HG02678 (cell line): ENCODE measurements around the gene NAP1L2.
"Not testable (repeated sequence)": the region's sequence is repeated elsewhere in the genome, so short reads cannot be mapped to it uniquely, and the experiment has no call there.

Source experiments
- ATAC-seq: cut with Tn5 transposase; IDR thresholded peaks from one replicate; pipeline ENCODE4 v1.9.1; 2021; ENCODE audit warnings: mild to moderate bottlenecking, moderate library complexity; ENCODE audit not compliant: unreplicated experiment

NAP1L2 gene

DNA sequence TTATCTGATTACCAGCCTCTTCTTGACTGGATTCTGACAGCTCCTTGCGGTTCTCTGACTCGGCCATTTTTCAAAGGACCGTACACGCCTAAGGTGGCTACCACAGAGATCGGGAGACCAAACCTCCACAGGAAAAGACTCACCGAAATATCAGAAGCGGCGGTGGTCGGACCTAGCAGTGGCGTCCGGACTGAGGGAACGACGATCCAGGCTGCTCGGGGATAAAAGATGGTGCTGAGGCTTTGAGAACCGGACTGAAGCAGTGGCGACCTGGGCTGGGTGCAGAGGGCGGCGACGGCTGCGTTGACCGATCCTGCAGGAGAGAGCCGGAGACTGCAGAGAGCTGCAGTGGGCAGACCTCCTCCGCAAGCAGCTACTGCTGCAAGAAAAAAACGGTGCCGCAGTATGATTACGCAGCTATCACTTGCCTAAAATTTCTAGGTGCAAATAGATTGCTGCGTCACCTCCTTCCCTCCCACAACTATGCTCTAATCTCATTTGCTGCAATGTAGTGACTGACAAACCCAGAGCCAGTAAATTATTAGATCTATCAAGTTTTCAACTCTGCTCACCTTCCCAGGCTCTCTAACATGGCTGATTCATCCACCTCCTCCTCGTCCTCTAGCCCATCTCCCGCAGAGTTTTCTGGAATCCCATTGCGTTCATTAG, at the start of gene NAP1L2:
TSS of gene NAP1L2 (minus strand) at position 426 of the 669 bp plus-strand sequence. CDS start at position 67, 359 bp downstream.
- ATAC-seq, result peak; percentile 93

DNA sequence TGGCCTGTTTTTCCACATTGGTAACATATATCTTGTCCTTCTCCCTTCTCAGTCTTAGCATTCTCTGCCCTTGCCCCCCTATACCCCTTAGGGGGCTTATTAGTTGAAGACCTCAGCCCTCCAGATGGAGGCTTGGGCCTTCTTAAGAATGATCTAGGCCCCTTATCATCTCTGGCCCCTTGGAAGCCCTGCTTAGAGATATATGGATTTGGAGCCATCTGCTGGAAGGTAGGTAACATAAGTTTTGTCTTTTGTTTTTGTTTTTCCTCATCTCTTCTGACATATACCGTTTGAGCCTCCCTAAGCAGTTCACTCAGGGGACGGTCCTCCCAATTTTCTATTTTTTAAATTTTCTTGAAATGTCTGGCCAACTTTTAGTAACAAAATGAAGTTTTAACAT, 48.3 kb upstream of the NAP1L2 start:
- ATAC-seq, result no peak

- ATAC-seq, result no peak
Measured at GRCh38 chrX:73239242-73239641, 24.6 kb upstream of the NAP1L2 start.

- ATAC-seq, result no peak
Measured at GRCh38 chrX:73217621-73218020, 3.0 kb upstream of the NAP1L2 start.

DNA sequence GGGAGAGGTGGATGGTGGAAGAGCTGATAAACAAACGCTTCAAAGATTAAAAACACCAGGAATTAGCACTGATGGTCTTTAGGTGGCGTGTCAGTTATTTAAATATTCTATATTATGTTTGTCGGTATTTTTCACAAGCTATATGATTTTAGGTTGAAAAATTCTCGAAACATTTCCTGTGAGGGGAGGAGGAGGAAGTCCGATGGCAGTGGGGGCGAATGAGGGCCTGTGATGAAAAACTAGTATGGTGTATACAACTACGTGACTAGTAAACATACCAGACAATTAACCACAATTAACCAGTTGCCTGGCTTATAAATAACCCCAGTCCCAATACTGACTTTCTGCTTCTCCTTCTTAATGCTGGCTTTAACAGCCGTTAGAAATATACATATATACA, 595 bp upstream of the NAP1L2 start:
- ATAC-seq, result peak; percentile 17

- ATAC-seq, result no peak
Measured at GRCh38 chrX:73213734-73214425, 771 bp downstream of the NAP1L2 start.

DNA sequence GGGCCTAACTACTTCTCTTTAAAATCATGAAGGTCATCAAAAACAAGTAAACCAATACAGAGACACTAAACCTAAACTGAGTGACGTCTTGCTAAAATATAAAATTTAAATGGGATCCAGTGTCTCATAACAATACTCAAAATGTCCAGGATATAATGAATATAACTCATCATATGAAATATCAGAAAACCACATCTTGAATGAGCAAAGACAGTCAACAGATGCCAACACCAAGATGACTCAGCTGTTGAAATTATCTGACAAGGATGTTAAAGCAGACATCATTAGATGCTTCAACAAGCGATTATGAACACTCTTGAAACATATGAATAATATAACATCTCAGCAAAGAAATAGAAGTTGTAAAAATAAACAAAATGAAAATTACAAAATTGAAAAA, 8.3 kb downstream of the NAP1L2 start:
- ATAC-seq, result no peak

DNA sequence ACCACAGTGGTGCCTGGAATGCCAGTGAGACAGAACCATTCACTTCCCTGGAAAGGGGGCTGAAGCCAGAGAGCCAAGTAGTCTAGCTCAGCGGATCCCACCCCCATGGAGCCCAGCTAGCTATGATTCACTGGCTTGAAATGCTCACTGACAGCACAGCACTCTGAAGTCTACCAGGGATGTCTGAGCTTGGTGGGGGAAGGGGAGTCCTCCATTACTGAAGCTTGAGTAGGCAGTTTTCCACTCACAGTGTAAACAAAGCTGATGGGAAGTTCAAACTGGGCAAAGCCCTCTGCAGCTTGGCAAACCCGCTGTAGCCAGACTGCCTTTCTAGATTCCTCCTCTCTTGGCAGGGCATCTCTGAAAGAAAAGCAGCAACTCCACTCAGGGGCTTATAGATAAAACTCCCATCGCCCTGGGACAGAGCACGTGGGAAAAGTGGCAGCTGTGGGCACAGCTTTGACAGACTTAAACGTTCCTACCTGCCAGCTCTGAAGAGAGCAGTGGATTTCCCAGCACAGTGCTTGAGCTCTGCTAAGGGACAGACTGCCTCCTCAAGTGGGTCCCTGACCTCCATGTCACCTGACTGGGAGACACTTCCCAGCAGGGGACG, 32.0 kb downstream of the NAP1L2 start:
- no peak for ATAC-seq

- not testable (repeated sequence) for ATAC-seq
Measured at GRCh38 chrX:73168945-73169344, 45.7 kb downstream of the NAP1L2 start.
